PC-3 (cell line): ENCODE results near the gene TSPAN9. TPM values are rescaled to one million over a fixed set of nuclear protein-coding genes. Genes with fewer than 3 reads are reported as not detected.

ENCODE experiments used
- ATAC-seq: fragments of 200-7000 bp; cut with Tn5 transposase; 2 replicates; pipeline ENCODE4 v1.9.1; 2020; ENCODE audit warnings: mild to moderate bottlenecking, moderate library complexity
- BruUV-seq: library from RNA; stranded (reverse); fragments of 400-500 nt; replicated peaks from 2 replicates; lab custom pipeline; 2021; lab: Mats Ljungman, UMichigan
- CTCF ChIA-PET: fragments of 300-600 bp; sonication (Branson Sonifier 250); formaldehyde crosslinking; loops from one replicate; lab custom pipeline; 2022; ENCODE audit warnings: antibody characterized with exemption; lab: Charles Lee
- POLR2A ChIA-PET: fragments of 300-600 bp; sonication (Branson Sonifier 250); formaldehyde crosslinking; loops from one replicate; lab custom pipeline; 2022; ENCODE audit warnings: antibody characterized with exemption; ENCODE audit not compliant: unreplicated experiment; lab: Charles Lee
- DNase-seq: peaks from one replicate; pipeline ENCODE4 v3.0.0-alpha.2; 2015
- H2AFZ ChIP-seq: fragments of 300-600 bp; sonication (generic); 2 replicates; pipeline ENCODE4 v1.6.0; 2016; ENCODE audit warnings: antibody characterized with exemption, low read length
- H3F3A ChIP-seq: fragments of 300-600 bp; sonication (generic); one replicate; pipeline ENCODE4 v1.6.0; 2017; ENCODE audit warnings: antibody characterized with exemption, low read length, control low read depth, mild to moderate bottlenecking; ENCODE audit not compliant: unreplicated experiment
- H3K27ac ChIP-seq: fragments of 300-600 bp; sonication (generic); 2 replicates; pipeline ENCODE4 v1.5.1; 2016; ENCODE audit warnings: mild to moderate bottlenecking, low read length
- H3K27me3 ChIP-seq: fragments of 300-600 bp; sonication (generic); 2 replicates; pipeline ENCODE4 v1.6.1; 2016; ENCODE audit warnings: low read length, mixed read lengths
- H3K36me3 ChIP-seq: fragments of 300-600 bp; sonication (generic); 2 replicates; pipeline ENCODE4 v1.6.1; 2016; ENCODE audit warnings: low read depth, mixed run types, low read length, mixed read lengths
- H3K4me1 ChIP-seq: fragments of 300-600 bp; sonication (generic); 2 replicates; pipeline ENCODE4 v1.5.1; 2016; ENCODE audit warnings: low read length; ENCODE audit not compliant: insufficient read depth
- H3K4me2 ChIP-seq: fragments of 300-600 bp; sonication (generic); 2 replicates; pipeline ENCODE4 v1.6.0; 2016; ENCODE audit warnings: low read length
- H3K4me3 ChIP-seq: fragments of 300-600 bp; sonication (generic); 2 replicates; pipeline ENCODE4 v1.5.1; 2016; ENCODE audit warnings: mild to moderate bottlenecking, low read length, mixed read lengths
- H3K79me2 ChIP-seq: fragments of 300-600 bp; sonication (generic); 2 replicates; pipeline ENCODE4 v1.6.1; 2017; ENCODE audit warnings: low read length, mixed read lengths
- H3K9ac ChIP-seq: fragments of 300-600 bp; sonication (generic); 2 replicates; pipeline ENCODE4 v1.6.0; 2016; ENCODE audit warnings: mild to moderate bottlenecking, low read length
- H3K9me2 ChIP-seq: fragments of 300-600 bp; sonication (generic); replicated peaks from 2 replicates; pipeline ENCODE4 v1.6.1; 2016; ENCODE audit warnings: mixed run types, low read length, mixed read lengths
- H3K9me3 ChIP-seq: fragments of 300-600 bp; sonication (generic); 2 replicates; pipeline ENCODE4 v1.6.1; 2016; ENCODE audit warnings: low read length, mixed read lengths
- H4K20me1 ChIP-seq: fragments of 300-600 bp; sonication (generic); 2 replicates; pipeline ENCODE4 v1.6.1; 2016; ENCODE audit warnings: low read length, mixed read lengths
- CTCF ChIP-seq: fragments of 300-600 bp; sonication (generic); conservative IDR thresholded peaks from 2 replicates; pipeline ENCODE4 v1.5.1; 2017; ENCODE audit warnings: antibody characterized with exemption, low read depth, mild to moderate bottlenecking, low read length
- EZH2 ChIP-seq: fragments of 300-600 bp; sonication (generic); IDR thresholded peaks from one replicate; pipeline ENCODE4 v1.6.1; 2017; ENCODE audit warnings: antibody characterized with exemption, mild to moderate bottlenecking, low read length; ENCODE audit not compliant: unreplicated experiment
- EZH2phosphoT487 ChIP-seq: fragments of 300-600 bp; sonication (generic); IDR thresholded peaks from 2 replicates; pipeline ENCODE4 v1.6.1; 2018; ENCODE audit warnings: mild to moderate bottlenecking, antibody characterized with exemption, low read length, borderline replicate concordance
- intact Hi-C: fragments of 100-400 bp; cut with micrococcal nuclease; formaldehyde crosslinking; loops from 2 replicates; pipeline ENCODE4 v1.9.0; 2023
- total RNA-seq: library from RNA; depleted of rRNA; stranded (reverse); fragments of >200 nt; gene quantifications from 2 replicates; pipeline ENCODE4 v1.2.3, GENCODE V29; 2014

Gene TSPAN9
- total RNA-seq, 1 experiment from 2014 or later, result 6.2 TPM

GRCh38 chr12:3171195-3171591, 94.0 kb downstream of the TSPAN9 start:
- no peak overlapping the region for H3K4me3 ChIP-seq
- DNase-seq (no peak), ATAC-seq (no peak)
- BruUV-seq, result no TSS peak
- H4K20me1 ChIP-seq, result no peaks in the 10 kb centered on the region
- no peaks in the 10 kb centered on the region for H3K9me3 ChIP-seq
- no peaks in the 10 kb centered on the region for H3K36me3 ChIP-seq
- no peak overlapping the region for H2AFZ ChIP-seq
- ChIA-PET CTCF (no interaction called here), POLR2A (interaction anchor here (0.7 kb wide), 1 partner anchor 24 kb away, joined by 4 read pairs; no protein-coding TSS in a partner anchor)
- no peaks in the 10 kb centered on the region for H3K27me3 ChIP-seq
- no peak for TF ChIP-seq EZH2
- TF ChIP-seq EZH2phosphoT487, result no peak
- TF ChIP-seq CTCF, result no peak
- no peaks in the 10 kb centered on the region for H3K9me2 ChIP-seq
- H3K4me1 ChIP-seq, result peaks cover 40% of the 10 kb centered on the region
- peak overlapping the region; percentile 77 for H3K27ac ChIP-seq
- peak overlapping the region; percentile 33 for H3K9ac ChIP-seq
- H3K4me2 ChIP-seq, result peak overlapping the region; percentile 33; the same call in 1 of the 2 replicates
- H3K79me2 ChIP-seq, result no peaks in the 10 kb centered on the region
- intact Hi-C loops, result no loop called here
- H3F3A ChIP-seq, result no peaks in the 10 kb centered on the region

- Histone ChIP-seq H4K20me1 (no peaks in the 10 kb centered on the region), H3K9me2 (no peaks in the 10 kb centered on the region), H3K4me1 (peaks cover 40% of the 10 kb centered on the region), H3K36me3 (no peaks in the 10 kb centered on the region), H2AFZ (no peak overlapping the region), H3K79me2 (no peaks in the 10 kb centered on the region), H3K27me3 (no peaks in the 10 kb centered on the region), H3K4me3 (no peak overlapping the region), H3K27ac (no peak overlapping the region), H3K9ac (no peak overlapping the region), H3F3A (no peaks in the 10 kb centered on the region), H3K4me2 (no peak overlapping the region), H3K9me3 (no peaks in the 10 kb centered on the region)
- TF ChIP-seq EZH2phosphoT487, result no peak
- TF ChIP-seq EZH2, result no peak
- no peak for TF ChIP-seq CTCF
- no TSS peak for BruUV-seq
- POLR2A ChIA-PET, result no interaction called here
- DNase-seq (no peak), ATAC-seq (no peak)
- intact Hi-C loops, result no loop called here
- CTCF ChIA-PET, result no interaction called here
These were observed 95.2 kb downstream of the TSPAN9 start for GRCh38 chr12:3172124-3173007.

- H3K27me3 ChIP-seq, result no peaks in the 10 kb centered on the region
- no peaks in the 10 kb centered on the region for H3F3A ChIP-seq
- ATAC-seq (no peak), DNase-seq (no peak)
- no peaks in the 10 kb centered on the region for H3K9me2 ChIP-seq
- H3K4me3 ChIP-seq, result no peak overlapping the region
- H3K36me3 ChIP-seq, result no peaks in the 10 kb centered on the region
- no peaks in the 10 kb centered on the region for H4K20me1 ChIP-seq
- H3K9ac ChIP-seq, result no peak overlapping the region
- intact Hi-C loops, result no loop called here
- peaks cover 37% of the 10 kb centered on the region for H3K4me1 ChIP-seq
- no peak overlapping the region for H3K4me2 ChIP-seq
- TF ChIP-seq CTCF (no peak), EZH2 (no peak), EZH2phosphoT487 (no peak)
- CTCF ChIA-PET, result no interaction called here
- no TSS peak for BruUV-seq
- no peak overlapping the region for H3K27ac ChIP-seq
- H3K79me2 ChIP-seq, result no peaks in the 10 kb centered on the region
- no peak overlapping the region for H2AFZ ChIP-seq
- H3K9me3 ChIP-seq, result no peaks in the 10 kb centered on the region
- POLR2A ChIA-PET, result no interaction called here
These were observed 95.9 kb downstream of the TSPAN9 start for GRCh38 chr12:3173008-3173553.
